GM10248 (cell line): ENCODE results near the gene UCHL3.

Experiments used
- CTCF ChIA-PET: fragments of 300-600 bp; sonication (Branson Sonifier 250); formaldehyde crosslinking; extraction: SDS; loops from one replicate; lab custom pipeline; 2021; ENCODE audit warnings: antibody characterized with exemption; lab: Yijun Ruan, JAX
- POLR2A ChIA-PET: fragments of 350-650 bp; sonication (Branson Sonifier 250); formaldehyde crosslinking; extraction: SDS; loops from one replicate; lab custom pipeline; 2020; ENCODE audit warnings: antibody characterized with exemption; lab: Yijun Ruan, JAX
- DNase-seq: peaks from one replicate; pipeline ENCODE4 v3.0.0; 2012; ENCODE audit errors: extremely low spot score
- TF ChIP-seq, protein P1 (sequence below): IDR thresholded peaks from 2 replicates; pipeline ENCODE4 v1.5.1; 2012; ENCODE audit warnings: mild to moderate bottlenecking, low read depth; ENCODE audit errors: extremely low read depth, missing control alignments, control extremely low read depth

Gene UCHL3

DNA sequence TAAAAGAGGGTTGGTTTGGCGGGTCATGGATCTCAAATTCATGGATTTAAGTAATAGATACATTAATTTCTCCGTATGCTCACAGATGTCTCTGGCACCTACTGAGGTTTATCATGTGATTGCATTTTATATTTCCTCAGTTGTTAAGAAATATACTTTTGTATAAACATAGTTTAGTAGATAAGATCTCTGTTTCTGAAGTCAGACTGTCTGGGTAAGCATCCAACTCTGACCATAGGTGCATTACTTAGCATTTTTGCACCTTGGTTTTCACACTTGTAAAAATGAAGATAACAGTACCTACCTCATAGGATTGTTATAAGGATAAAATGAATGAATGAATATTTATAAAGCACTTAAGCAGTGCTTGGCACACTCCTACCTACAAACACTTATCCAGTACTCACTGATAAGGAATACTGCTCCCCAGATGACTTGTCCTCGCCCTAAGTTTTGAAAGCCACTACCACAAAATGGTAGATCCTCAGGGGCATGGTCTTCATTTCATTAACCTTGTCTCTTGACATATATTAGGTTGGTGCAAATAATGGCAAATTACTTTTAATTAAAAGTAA lies 38.5 kb upstream of the UCHL3 start:
- no peak for DNase-seq
- POLR2A ChIA-PET: no interaction called here
- CTCF ChIA-PET: no interaction called here
- TF ChIP-seq, protein P1, sequence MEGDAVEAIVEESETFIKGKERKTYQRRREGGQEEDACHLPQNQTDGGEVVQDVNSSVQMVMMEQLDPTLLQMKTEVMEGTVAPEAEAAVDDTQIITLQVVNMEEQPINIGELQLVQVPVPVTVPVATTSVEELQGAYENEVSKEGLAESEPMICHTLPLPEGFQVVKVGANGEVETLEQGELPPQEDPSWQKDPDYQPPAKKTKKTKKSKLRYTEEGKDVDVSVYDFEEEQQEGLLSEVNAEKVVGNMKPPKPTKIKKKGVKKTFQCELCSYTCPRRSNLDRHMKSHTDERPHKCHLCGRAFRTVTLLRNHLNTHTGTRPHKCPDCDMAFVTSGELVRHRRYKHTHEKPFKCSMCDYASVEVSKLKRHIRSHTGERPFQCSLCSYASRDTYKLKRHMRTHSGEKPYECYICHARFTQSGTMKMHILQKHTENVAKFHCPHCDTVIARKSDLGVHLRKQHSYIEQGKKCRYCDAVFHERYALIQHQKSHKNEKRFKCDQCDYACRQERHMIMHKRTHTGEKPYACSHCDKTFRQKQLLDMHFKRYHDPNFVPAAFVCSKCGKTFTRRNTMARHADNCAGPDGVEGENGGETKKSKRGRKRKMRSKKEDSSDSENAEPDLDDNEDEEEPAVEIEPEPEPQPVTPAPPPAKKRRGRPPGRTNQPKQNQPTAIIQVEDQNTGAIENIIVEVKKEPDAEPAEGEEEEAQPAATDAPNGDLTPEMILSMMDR: no peak

DNA sequence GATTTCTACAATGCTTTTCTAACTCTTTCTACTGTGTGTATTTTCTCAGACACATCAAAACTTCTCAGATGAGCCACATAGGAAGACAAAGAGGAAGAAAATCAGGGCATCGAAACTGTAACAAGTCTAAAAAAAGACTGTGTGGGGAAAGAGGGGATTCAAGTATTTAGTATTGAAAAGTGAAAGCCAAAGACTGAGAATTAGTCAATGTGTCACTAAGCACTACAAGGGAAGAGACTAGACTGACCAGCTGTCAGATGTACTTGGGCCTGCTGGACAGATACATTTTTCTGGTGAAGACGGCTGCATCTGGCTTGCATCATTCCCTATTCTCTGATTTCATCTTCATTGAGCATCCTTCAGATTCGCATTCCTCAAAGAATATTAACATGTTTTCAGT lies 37.3 kb upstream of the UCHL3 start:
- TF ChIP-seq, protein P1: no peak
- POLR2A ChIA-PET: interaction anchor here (0.6 kb wide), 1 partner anchor 33 kb away, joined by 6 read pairs; no protein-coding TSS in a partner anchor
- peak; percentile 68 for DNase-seq
- CTCF ChIA-PET: interaction anchor here (1.2 to 3.3 kb wide), 3 partner anchors 8 to 28 kb away, joined by 4 to 11 read pairs (median 5); no protein-coding TSS in a partner anchor

DNA sequence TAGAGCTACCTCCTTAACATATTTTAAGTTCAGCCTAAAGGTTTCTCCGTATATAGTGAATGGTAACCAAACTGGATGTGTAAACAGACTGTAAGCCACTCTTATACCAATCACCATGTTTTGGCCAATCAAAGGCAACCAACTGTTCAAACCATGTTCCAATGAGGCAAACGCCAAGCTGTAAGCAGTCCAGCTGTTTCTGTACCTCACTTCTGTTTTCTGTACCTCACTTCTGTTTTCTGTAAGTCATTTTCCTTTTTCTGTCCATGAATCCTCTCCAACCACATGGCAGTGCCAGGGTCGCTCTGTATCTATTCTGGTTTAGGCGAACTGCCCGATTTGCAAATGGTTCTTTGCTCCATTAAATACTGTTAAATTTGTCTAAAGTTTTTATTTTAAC lies 36.3 kb upstream of the UCHL3 start:
- TF ChIP-seq, protein P1: no peak
- POLR2A ChIA-PET: no interaction called here
- CTCF ChIA-PET: interaction anchor here (0.9 to 3.3 kb wide), 9 partner anchors 8 to 81 kb away, joined by 3 to 11 read pairs (median 7); partner anchors contain the start of genes TBC1D4 and UCHL3
- no peak for DNase-seq

DNA sequence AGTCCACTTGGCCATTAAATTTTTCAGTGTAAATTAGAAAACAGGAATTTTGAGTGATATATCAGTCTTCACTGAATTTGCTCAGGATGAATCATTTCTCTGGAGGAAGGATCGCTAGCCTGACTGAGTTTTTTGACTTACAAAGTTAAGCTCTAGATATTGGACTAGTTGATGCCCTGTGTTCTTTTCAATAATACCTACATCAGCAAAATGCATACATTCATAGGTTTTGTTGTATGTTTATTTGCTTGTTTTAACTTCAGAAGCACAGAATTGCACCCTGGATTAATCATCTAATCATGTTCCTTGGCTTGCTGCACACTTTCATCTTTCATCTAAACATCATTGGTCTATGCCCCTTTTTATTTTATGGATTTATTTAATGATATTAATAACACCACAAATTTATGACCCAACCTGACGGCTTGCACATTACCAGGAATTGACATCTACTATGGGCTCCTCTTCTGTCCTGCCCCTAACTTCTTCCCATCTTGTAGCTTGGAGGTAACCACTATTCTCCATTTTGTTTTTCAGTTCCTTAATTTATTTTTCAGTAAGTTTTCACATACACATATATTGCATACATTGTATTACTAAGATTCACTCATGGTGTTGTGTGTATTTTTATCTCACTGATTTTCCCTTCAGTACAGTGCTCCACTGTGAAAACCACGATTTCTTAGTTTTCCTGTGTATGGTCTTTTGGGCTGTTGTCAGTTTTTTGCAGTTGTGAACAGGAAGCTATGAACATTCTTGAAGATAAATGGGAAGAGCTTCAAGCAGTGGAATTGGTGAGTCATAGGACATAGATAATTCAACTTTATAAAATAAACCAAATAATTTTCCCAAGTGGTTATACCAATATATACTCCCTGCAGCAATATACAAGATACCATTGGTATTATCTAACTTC lies 35.3 kb upstream of the UCHL3 start:
- CTCF ChIA-PET: interaction anchor here (0.9 to 3.3 kb wide), 7 partner anchors 9 to 36 kb away, joined by 3 to 11 read pairs (median 8); partner anchors contain the start of genes TBC1D4 and UCHL3
- TF ChIP-seq, protein P1: no peak
- no peak for DNase-seq
- POLR2A ChIA-PET: no interaction called here

DNA sequence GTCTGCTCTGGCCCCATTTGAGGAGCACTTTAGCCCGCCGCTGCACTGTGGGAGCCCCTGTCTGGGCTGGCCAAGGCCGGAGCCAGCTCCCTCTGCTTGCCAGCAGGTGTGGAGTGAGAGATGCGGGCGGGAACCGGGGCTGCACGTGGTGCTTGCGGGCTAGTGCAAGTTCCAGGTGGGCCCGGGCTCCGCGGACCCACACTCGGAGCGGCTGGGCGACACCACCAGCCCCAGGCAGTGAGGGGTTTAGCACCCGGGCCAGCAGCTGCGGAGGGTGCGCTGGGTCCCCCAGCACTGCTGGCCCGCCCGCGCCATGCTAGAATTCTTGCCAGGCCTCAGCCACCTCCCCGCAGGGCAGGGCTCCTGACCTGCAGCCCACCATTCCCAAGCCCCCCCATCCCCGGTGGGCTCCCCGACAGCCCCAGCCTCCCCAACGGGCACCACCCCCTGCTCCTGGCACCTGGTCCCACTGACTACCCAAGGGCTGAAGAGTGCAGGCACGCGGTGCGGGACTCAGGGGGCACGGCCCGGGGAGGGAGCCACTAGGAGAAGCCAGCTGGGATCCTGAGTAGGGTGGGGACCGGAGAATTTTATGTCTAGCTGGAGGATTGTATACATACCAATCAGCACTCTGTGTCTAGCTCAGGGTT lies 31.0 kb upstream of the UCHL3 start:
- TF ChIP-seq, protein P1: no peak
- DNase-seq: no peak
- ChIA-PET CTCF (interaction anchor here (1.1 to 1.8 kb wide), 2 partner anchors 32 to 36 kb away, joined by 4 to 5 read pairs; partner anchors contain the start of gene TBC1D4), POLR2A (no interaction called here)

DNA sequence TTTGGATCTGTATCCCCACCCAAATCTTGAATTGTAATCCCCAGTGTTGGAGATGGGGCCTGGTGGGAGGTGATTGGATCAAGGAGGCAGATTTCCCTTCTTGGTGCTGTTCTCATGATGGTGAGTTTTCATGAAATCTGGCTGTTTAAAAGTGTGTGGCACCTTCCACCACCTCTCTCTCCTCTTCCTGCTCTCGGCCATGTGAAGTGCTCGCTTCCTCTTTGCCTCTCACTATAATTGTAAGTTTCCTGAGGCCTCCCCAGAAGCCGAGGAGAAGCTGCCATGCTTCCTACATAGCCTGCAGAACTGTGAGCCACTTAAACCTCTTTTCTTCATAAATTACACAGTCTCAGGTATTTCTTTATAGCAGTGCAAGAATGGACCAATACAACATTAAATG lies 27.6 kb upstream of the UCHL3 start:
- ChIA-PET CTCF (interaction anchor here (1.5 to 2.3 kb wide), 2 partner anchors 8 to 37 kb away, joined by 4 to 11 read pairs; no protein-coding TSS in a partner anchor), POLR2A (no interaction called here)
- DNase-seq: no peak
- TF ChIP-seq, protein P1: no peak
